Measurements from ENCODE around the gene TRAPPC6A. TPM values are rescaled to one million over a fixed set of nuclear protein-coding genes. Genes with fewer than 3 reads are reported as not detected.

TRAPPC6A gene
- 10 to 100 TPM; 17.5 to 33.5 TPM for total RNA-seq

GRCh38 chr19:45177817-45178261 is at the start of gene TRAPPC6A:
Gene TRAPPC6A (minus strand): TSS chr19:45178237. CDS start chr19:45178218, 19 bp downstream.
- H3K4me1 Mint-ChIP-seq (ENCODE audit: low read depth in 2 of 2): peaks cover 27 to 29% of the 10 kb centered on the region in 2 donors
- peak within 1 kb of the TSS; percentile 95 for H3K4me3 Mint-ChIP-seq
- peak within 1 kb of the TSS; percentile 90 for H3K27ac Mint-ChIP-seq

GRCh38 chr19:45224645-45225044 is 46.6 kb upstream of the TRAPPC6A start:
- Mint-ChIP-seq H3K36me3 (no peaks in the 10 kb centered on the region), H3K4me3 (no peak overlapping the region), H3K27ac (no peak overlapping the region), H3K9me3 (no peaks in the 10 kb centered on the region), H3K27me3 (peaks cover 3 to 15% of the 10 kb centered on the region in 2 donors), H3K4me1 (ENCODE audit: low read depth in 2 of 2) (no peaks in the 10 kb centered on the region)
- DNase-seq (ENCODE audit: low spot score) (no peak), ATAC-seq (no peak)

More at GRCh38 chr19:45177817-45178261, at the start of gene TRAPPC6A:
- Mint-ChIP-seq H3K27me3 (no peaks in the 10 kb centered on the region), H3K36me3 (no peaks in the 10 kb centered on the region), H3K9me3 (no peaks in the 10 kb centered on the region)
- no peak for DNase-seq (ENCODE audit: low spot score)
- ATAC-seq: peak in 1 of 2 donors; percentile 19

DNA sequence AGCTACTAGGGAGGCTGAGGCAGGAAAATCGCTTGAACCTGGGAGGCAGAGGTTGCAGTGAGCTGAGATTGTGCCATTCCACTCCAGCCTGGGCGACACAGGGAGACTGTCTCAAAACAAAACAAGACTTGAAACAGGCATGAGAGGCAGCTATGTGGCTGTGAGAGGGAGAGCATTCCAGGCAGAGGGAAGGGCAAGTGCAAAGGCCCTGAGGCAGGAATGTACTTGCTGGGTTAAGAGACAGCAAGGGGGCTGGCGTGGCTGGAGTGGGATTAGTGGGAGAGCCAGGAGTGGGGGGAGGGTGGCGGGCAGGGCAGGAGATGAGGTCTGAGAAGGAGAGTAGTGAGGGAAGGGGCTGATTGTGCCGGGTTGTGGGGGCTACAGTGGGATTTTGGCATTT is 45.8 kb upstream of the TRAPPC6A start:
- peak in 1 of 2 donors; percentile 15 for ATAC-seq
- H3K27me3 Mint-ChIP-seq: peaks cover 3 to 15% of the 10 kb centered on the region in 2 donors
- no peak overlapping the region for H3K27ac Mint-ChIP-seq
- H3K4me1 Mint-ChIP-seq (ENCODE audit: low read depth in 2 of 2): no peaks in the 10 kb centered on the region
- H3K9me3 Mint-ChIP-seq: no peaks in the 10 kb centered on the region
- H3K4me3 Mint-ChIP-seq: no peak overlapping the region
- no peaks in the 10 kb centered on the region for H3K36me3 Mint-ChIP-seq
- DNase-seq (ENCODE audit: low spot score): no peak

- H3K9me3 Mint-ChIP-seq: no peaks in the 10 kb centered on the region
- no peak for DNase-seq (ENCODE audit: low spot score)
- no peaks in the 10 kb centered on the region for H3K36me3 Mint-ChIP-seq
- no peak overlapping the region for H3K4me3 Mint-ChIP-seq
- peaks cover 7 to 22% of the 10 kb centered on the region in 2 donors for H3K27me3 Mint-ChIP-seq
- peaks cover 0 to 2% of the 10 kb centered on the region in 2 donors for H3K4me1 Mint-ChIP-seq (ENCODE audit: low read depth in 2 of 2)
- no peak overlapping the region for H3K27ac Mint-ChIP-seq
- ATAC-seq: no peak
Measured at GRCh38 chr19:45222724-45223123, 44.7 kb upstream of the TRAPPC6A start.

GRCh38 chr19:45218911-45219743 is 41.1 kb upstream of the TRAPPC6A start:
- ATAC-seq (no peak), DNase-seq (ENCODE audit: low spot score) (no peak)
- H3K27me3 Mint-ChIP-seq: peaks cover 11 to 30% of the 10 kb centered on the region in 2 donors
- H3K27ac Mint-ChIP-seq: no peak overlapping the region
- peaks cover 0 to 9% of the 10 kb centered on the region in 2 donors for H3K4me1 Mint-ChIP-seq (ENCODE audit: low read depth in 2 of 2)
- H3K4me3 Mint-ChIP-seq: no peak overlapping the region
- H3K9me3 Mint-ChIP-seq: no peaks in the 10 kb centered on the region
- no peaks in the 10 kb centered on the region for H3K36me3 Mint-ChIP-seq

- Mint-ChIP-seq H3K27me3 (peaks cover 13 to 30% of the 10 kb centered on the region in 2 donors), H3K9me3 (no peaks in the 10 kb centered on the region), H3K4me1 (ENCODE audit: low read depth in 2 of 2) (peaks cover 0 to 11% of the 10 kb centered on the region in 2 donors), H3K36me3 (no peaks in the 10 kb centered on the region), H3K4me3 (no peak overlapping the region), H3K27ac (no peak overlapping the region)
- ATAC-seq (no peak), DNase-seq (ENCODE audit: low spot score) (no peak)
Measured at GRCh38 chr19:45218426-45218825, 40.4 kb upstream of the TRAPPC6A start.

- H3K9me3 Mint-ChIP-seq: no peaks in the 10 kb centered on the region
- no peak overlapping the region for H3K27ac Mint-ChIP-seq
- peaks cover 13 to 30% of the 10 kb centered on the region in 2 donors for H3K27me3 Mint-ChIP-seq
Measured at GRCh38 chr19:45217957-45218334, 39.9 kb upstream of the TRAPPC6A start.

GRCh38 chr19:45217193-45217956 is 39.3 kb upstream of the TRAPPC6A start:
- H3K36me3 Mint-ChIP-seq: no peaks in the 10 kb centered on the region
- H3K27ac Mint-ChIP-seq: no peak overlapping the region
- H3K4me3 Mint-ChIP-seq: no peak overlapping the region
- H3K27me3 Mint-ChIP-seq: peaks cover 11 to 25% of the 10 kb centered on the region in 2 donors
- no peak for DNase-seq (ENCODE audit: low spot score)
- H3K9me3 Mint-ChIP-seq: no peaks in the 10 kb centered on the region
- peaks cover 0 to 11% of the 10 kb centered on the region in 2 donors for H3K4me1 Mint-ChIP-seq (ENCODE audit: low read depth in 2 of 2)
- ATAC-seq: no peak

More at GRCh38 chr19:45217957-45218334, 39.9 kb upstream of the TRAPPC6A start:
- no peak for ATAC-seq
- Mint-ChIP-seq H3K4me3 (no peak overlapping the region), H3K4me1 (ENCODE audit: low read depth in 2 of 2) (peaks cover 0 to 11% of the 10 kb centered on the region in 2 donors), H3K36me3 (no peaks in the 10 kb centered on the region)
- DNase-seq (ENCODE audit: low spot score): no peak

- Mint-ChIP-seq H3K4me1 (ENCODE audit: low read depth in 2 of 2) (peaks cover 0 to 11% of the 10 kb centered on the region in 2 donors), H3K9me3 (no peaks in the 10 kb centered on the region), H3K4me3 (no peak overlapping the region), H3K27ac (no peak overlapping the region), H3K36me3 (no peaks in the 10 kb centered on the region), H3K27me3 (peaks cover 10 to 22% of the 10 kb centered on the region in 2 donors)
- DNase-seq (ENCODE audit: low spot score) (no peak), ATAC-seq (no peak)
Measured at GRCh38 chr19:45216667-45217066, 38.6 kb upstream of the TRAPPC6A start.

DNA sequence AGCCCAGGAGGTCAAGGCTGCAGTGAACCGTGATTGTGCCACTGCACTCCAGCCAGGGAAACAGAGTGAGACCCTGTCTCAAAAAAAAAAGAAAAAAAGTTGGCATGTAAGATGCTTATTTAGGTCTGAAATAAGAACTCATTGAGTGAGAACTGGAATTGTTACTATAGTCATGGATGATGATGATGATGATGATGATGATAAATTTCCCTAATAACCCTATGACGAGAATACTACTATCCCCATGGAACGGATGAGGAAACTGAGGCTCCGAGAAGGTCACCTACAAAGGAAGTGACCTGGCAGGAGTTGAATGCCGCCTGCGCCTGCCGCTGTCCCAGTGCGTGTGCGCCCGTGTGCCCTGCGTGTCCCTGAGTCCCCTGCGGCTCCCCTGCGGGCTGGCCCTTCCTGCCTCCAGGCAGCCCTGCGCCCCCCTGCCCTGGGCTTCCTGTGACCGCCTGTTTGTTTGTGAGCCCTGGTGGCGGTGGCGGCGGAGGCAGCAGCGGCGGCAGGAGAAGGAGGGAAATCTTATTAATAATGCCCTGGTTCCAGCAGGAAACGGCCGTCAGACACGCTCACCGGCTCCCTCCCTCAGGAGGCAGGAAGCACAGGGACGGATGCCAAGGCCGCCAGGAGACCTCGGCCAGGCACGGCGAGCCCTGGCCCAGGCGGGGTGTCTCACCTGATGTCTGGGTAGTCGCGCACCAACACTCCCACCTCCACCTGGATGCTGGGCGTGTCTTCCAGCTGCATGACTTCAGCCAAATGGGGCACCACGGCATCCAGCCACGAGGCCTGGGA is 37.6 kb upstream of the TRAPPC6A start:
- Mint-ChIP-seq H3K27me3 (peaks cover 10 to 20% of the 10 kb centered on the region in 2 donors), H3K4me3 (no peak overlapping the region), H3K36me3 (no peaks in the 10 kb centered on the region), H3K27ac (no peak overlapping the region), H3K9me3 (no peaks in the 10 kb centered on the region), H3K4me1 (ENCODE audit: low read depth in 2 of 2) (peaks cover 0 to 11% of the 10 kb centered on the region in 2 donors)
- no peak for ATAC-seq
- no peak for DNase-seq (ENCODE audit: low spot score)

GRCh38 chr19:45213031-45213430 is 35.0 kb upstream of the TRAPPC6A start:
- DNase-seq (ENCODE audit: low spot score): no peak
- no peak for ATAC-seq
- Mint-ChIP-seq H3K4me1 (ENCODE audit: low read depth in 2 of 2) (peaks cover 5 to 9% of the 10 kb centered on the region in 2 donors), H3K9me3 (no peaks in the 10 kb centered on the region), H3K27ac (no peak overlapping the region), H3K27me3 (peaks cover 6 to 8% of the 10 kb centered on the region in 2 donors), H3K36me3 (no peaks in the 10 kb centered on the region), H3K4me3 (no peak overlapping the region)

- DNase-seq (ENCODE audit: low spot score): no peak
- Mint-ChIP-seq H3K27ac (no peak overlapping the region), H3K4me3 (no peak overlapping the region), H3K4me1 (ENCODE audit: low read depth in 2 of 2) (peaks cover 5 to 9% of the 10 kb centered on the region in 2 donors), H3K27me3 (peaks cover 6 to 8% of the 10 kb centered on the region in 2 donors), H3K36me3 (no peaks in the 10 kb centered on the region), H3K9me3 (no peaks in the 10 kb centered on the region)
- ATAC-seq: peak in 1 of 2 donors; percentile 60
Measured at GRCh38 chr19:45211751-45212381, 33.8 kb upstream of the TRAPPC6A start.

DNA sequence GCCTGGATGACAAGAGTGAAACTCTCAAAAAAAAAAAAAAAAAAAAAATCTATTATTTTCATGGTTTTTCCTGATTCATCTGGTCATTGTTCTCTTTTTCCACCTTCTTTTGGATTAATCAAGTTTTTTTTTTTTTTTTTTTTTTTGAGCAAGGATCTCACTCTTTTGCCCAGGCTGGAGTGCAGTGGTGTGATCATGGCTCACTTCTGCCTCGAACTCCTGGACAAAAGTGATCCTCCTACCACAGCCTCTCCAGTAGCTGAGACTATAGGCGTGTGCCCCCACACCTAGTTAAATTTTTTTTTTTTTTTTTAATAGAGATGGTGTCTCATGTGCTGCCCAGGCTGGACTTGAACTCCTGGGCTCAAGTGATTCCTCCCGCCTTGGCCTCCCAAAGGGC is 28.3 kb upstream of the TRAPPC6A start:
- no peak overlapping the region for H3K4me3 Mint-ChIP-seq
- no peaks in the 10 kb centered on the region for H3K36me3 Mint-ChIP-seq
- peaks cover 0 to 5% of the 10 kb centered on the region in 2 donors for H3K4me1 Mint-ChIP-seq (ENCODE audit: low read depth in 2 of 2)
- no peaks in the 10 kb centered on the region for H3K9me3 Mint-ChIP-seq
- H3K27me3 Mint-ChIP-seq: no peaks in the 10 kb centered on the region
- H3K27ac Mint-ChIP-seq: no peak overlapping the region
- DNase-seq (ENCODE audit: low spot score) (no peak), ATAC-seq (no peak)
